ENCODE results near the gene PIGN.

The PIGN gene

GRCh38 chr18:62186774-62187542, at the start of gene PIGN, which contains the start of gene RELCH:
Gene PIGN (minus strand): TSS chr18:62187056. CDS start chr18:62161353, 25,703 bp downstream.
Gene RELCH (plus strand): TSS chr18:62187255. CDS start chr18:62187506, 251 bp downstream.
- peak; percentile 96 to 98 for DNase-seq

- DNase-seq = no peak
Measured at GRCh38 chr18:62236252-62236651, 49.4 kb upstream of the PIGN start.

- no peak for DNase-seq
Measured at GRCh38 chr18:62226047-62226446, 39.2 kb upstream of the PIGN start.

- DNase-seq = no peak
Measured at GRCh38 chr18:62224229-62224628, 37.4 kb upstream of the PIGN start.

- no peak for DNase-seq
Measured at GRCh38 chr18:62214790-62215189, 27.9 kb upstream of the PIGN start.

- DNase-seq = no peak
Measured at GRCh38 chr18:62211325-62211828, 24.5 kb upstream of the PIGN start.

- DNase-seq = no peak
Measured at GRCh38 chr18:62210138-62210537, 23.3 kb upstream of the PIGN start.

- no peak for DNase-seq
Measured at GRCh38 chr18:62209046-62209445, 22.2 kb upstream of the PIGN start.

GRCh38 chr18:62206593-62206992, 19.7 kb upstream of the PIGN start:
- DNase-seq = no peak

- DNase-seq = no peak
Measured at GRCh38 chr18:62205824-62206223, 19.0 kb upstream of the PIGN start.

- DNase-seq = no peak
Measured at GRCh38 chr18:62201870-62202269, 15.0 kb upstream of the PIGN start.

- no peak for DNase-seq
Measured at GRCh38 chr18:62200121-62200914, 13.5 kb upstream of the PIGN start.

- DNase-seq = no peak
Measured at GRCh38 chr18:62199629-62200028, 12.8 kb upstream of the PIGN start.

- DNase-seq = no peak
Measured at GRCh38 chr18:62198259-62198658, 11.4 kb upstream of the PIGN start.

- no peak for DNase-seq
Measured at GRCh38 chr18:62196980-62197379, 10.1 kb upstream of the PIGN start.

- DNase-seq = no peak
Measured at GRCh38 chr18:62196079-62196478, 9.2 kb upstream of the PIGN start.

- no peak for DNase-seq
Measured at GRCh38 chr18:62189208-62189607, 2.4 kb upstream of the PIGN start.

GRCh38 chr18:62187543-62188510, 971 bp upstream of the PIGN start:
- DNase-seq = no peak

- no peak for DNase-seq
Measured at GRCh38 chr18:62186499-62186773, 420 bp downstream of the PIGN start.

- DNase-seq = peak; percentile 33 to 67
Measured at GRCh38 chr18:62183578-62184195, 3.2 kb downstream of the PIGN start.

GRCh38 chr18:62182220-62182619, 4.6 kb downstream of the PIGN start:
- no peak for DNase-seq

GRCh38 chr18:62179213-62179612, 7.6 kb downstream of the PIGN start:
- no peak for DNase-seq

Measured in NCI-H446 (cell line).